ENCODE measurements around the gene PRKG1.

DNA sequence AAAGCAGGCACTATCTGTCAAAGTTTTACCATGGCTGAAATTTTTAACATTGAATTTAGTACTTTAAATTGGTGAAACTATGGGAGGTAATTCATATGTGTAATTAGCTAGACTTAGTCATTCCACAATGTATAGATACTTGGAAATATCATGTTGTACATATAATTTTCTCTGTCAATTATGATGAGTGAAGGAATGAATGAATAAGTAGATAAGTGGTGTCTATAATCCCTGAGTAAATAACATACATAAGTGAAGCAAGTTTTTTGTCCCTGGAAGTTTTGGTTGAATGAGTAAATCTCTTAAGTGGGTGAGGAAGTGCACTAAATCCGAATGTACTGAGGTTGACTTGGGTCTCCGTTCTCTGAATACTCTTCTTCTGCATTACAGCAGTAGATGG is 424.1 kb downstream of the PRKG1 start:
- no peak for TF ChIP-seq EZH2phosphoT487 (IDR thresholded peaks at IDR 0.05; ENCODE audit: insufficient read depth, low read depth)
- TF ChIP-seq EZH2 (IDR thresholded peaks at IDR 0.05; ENCODE audit: insufficient read depth, poor library complexity, severe bottlenecking), result no peak

Measured in GM23248 (cell line).